NCI-H82 (cell line): ENCODE results near the gene BACE2.

Source experiments
- DNase-seq: peaks from one replicate; lab custom pipeline; 2025; lab: John Stamatoyannopoulos, UW

Gene BACE2

DNA sequence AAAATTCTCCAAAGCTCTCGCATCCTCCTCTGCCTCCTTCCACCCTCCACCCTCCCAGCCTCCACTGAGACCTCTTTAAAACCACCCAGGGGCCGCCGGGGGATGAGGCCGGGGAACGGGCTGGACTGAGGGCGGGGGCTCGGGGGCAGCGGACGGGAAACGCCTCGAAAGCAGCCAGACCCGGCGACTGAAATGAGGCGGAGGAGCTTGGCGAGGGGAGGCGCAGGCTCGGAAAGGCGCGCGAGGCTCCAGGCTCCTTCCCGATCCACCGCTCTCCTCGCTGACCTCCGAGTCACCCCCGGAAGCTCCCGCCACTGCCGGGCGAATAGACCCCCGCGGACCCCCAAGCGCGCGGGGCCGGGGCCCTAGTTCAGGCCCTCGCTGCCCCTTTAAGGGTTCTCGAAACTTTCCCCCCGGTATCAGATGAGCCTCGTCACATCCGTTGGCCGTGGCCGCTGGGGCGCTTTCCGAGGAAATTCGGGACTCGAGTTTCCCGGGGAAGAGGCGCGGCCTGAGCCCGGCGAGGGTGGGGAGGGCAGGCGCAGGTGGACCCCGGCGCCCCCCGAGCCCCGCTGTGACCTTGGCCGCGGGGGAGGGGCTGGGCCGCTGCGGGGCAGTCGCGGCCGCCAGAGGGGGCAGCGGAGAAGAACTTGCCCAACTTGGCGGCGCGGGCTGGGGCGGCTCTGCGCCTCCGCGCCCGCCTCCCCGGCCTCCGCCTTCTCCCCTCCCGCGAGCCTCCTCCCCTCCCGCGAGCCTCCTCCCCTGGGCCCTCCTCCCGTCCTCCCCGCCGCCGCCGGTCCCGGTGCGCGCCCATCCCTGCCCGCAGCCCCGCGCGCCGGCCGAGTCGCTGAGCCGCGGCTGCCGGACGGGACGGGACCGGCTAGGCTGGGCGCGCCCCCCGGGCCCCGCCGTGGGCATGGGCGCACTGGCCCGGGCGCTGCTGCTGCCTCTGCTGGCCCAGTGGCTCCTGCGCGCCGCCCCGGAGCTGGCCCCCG lies at the start of gene BACE2:
BACE2 (plus strand) TSS at position 813 of the 995 bp plus-strand sequence; CDS start at position 917, 104 bp downstream.
- peak; percentile 51 for DNase-seq

DNA sequence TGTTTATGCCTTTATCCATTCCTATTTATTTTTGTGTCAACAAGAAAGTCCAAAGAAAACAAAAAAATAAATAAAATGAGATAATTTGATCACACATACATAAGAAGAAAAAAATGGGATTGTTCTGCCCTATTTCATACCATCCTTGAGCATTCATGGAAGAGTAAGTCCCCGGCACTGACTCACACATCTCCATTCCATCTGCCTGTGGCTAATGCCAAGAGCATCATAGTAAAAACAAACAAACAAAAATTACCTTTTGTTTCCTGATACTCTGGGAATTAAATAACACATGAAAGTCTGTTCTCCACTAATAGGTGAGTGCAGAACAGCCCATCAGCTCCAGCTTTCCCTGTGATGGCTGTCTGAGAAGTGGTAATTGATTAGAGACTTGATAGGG lies 48.1 kb upstream of the BACE2 start:
- no peak for DNase-seq

DNA sequence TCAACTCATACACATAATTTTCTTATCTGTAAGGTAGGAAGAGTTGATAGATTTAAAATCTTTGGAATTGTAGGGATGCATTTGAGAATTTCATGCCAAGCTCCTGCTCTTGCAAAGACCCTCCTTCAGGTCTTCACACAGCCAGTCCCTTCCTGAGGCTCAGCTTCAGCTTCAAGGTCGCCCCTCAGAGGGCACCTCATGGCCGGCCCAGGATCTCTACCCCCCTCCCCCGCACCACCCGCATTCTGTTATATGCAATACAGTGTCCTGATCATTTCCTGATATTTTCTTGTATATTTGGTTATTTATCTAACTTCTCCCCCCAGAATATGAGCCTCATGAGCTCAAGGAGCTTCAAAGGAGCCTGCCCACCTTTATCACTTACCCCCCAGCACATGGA lies 47.0 kb upstream of the BACE2 start:
- DNase-seq = no peak

DNA sequence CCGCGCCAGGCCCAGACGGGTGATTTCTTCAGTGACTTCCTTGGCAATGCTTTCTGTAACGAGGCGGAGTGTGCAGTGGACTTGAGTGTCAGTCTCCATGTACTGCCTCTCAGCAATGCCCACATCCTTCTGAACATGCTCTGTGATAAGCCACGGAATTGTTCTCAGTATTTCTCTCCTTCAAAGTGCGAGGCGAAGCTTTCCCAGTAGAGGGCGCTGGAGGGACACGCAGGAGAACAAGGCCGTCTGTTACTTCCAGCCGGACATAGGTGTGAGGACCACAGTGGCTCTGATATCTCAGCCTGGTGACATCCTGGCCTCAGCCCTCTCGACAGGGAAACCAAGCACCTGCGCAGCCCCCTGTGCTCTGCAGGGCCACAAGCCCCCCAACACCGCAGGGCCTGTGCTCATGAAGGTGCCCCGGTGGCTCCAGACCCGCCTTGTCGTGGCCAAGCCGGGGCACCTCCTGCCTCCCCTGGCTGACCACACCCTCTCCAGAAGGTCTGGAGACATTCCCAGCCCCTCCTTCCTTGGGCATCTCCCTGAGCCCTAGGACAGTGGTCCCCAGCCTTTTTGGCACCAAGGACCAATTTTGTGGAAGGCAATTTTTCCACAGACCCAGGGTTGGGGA lies 46.1 kb upstream of the BACE2 start:
- DNase-seq = peak; percentile 83

DNA sequence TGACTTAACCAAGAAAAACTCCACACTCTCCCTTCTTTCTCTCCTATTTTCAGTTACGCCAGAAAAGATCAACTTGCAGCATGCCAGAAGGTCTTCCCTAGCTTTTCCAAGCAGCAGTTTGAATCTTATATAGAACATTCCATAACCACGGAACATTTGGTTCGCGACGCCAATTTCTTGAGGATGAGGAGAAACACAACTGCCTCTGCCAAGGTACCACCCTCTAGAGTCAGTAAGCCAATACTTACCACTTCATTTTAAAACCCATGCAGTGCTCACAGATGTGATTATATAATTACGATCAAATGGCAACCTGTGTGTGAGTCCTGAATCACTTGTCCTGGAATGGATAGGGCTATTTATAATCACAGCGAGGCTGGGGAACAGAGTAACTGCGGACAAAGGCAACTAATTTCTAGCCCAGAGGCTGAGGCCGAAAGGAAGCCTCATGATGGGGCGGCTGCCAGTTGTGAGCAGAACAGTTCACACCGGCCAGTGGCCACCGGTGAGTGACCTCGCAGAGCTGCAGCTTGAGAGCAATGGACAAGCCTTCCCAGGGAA lies 43.2 kb upstream of the BACE2 start:
- no peak for DNase-seq

DNA sequence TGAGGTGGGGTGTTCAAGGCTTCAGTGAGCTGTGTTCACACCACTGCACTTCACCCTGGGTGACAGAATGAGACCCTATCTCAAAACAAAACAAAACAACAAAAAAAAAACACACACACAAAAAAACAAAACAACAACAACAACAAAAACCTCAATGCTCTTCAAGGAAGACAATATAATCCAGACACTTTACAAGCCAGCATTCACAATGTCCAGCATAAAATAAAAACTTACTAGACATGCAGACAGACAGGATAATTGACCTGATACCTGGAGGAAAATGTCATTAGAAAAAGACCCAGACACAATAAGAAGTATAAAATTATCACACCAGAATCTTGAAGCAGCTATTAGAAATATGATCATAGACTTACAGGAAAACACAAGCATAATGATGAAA lies 39.0 kb upstream of the BACE2 start:
- no peak for DNase-seq

DNA sequence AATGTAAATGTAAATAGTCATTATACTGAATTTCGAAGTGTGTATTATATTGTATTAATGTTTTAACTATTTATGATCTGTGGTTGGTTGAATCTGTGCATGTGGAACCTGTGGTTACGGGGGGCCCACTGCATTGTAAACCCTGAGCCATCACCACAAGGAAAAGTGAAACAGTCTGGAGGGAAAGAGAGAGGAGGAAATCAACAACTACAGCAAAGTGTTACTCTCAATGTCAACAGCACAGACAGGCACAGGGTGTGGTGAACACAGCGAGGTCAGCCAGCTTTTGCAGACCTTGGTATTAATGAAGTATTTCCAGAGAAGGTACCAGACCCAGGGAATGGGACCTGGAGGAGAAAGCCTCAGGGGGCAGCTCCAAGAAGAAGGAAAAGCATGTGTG lies 37.1 kb upstream of the BACE2 start:
- no peak for DNase-seq

DNA sequence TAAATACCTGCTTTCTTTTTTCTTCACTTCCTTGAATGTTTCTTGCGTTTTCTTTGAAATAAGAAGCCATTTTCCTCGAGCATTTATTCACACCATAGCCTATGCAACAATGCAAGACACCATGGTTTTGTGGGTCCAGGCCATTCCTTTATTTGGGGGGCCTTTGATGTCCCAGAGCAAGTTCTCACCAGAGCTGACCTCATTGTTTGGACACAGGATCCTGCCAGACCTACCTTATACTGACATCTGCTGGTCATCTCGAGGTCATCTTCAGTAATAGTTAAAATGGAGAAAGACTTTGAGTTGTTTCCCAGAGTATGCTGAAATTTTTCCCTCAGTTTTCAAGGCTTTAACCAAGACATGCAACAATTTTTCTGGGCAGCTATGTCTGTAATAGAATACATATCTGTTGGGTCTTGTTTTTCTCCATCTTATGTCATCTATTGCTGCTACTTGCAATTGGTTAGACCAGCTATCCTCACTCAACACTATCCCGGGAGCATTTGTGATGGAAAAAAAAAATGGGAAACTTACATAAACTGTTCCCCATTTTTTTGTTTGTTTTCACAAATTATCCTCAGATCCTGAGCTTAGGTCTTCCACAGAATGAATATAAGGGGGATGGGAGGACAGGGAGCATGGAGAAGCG lies 34.0 kb upstream of the BACE2 start:
- peak; percentile 52 for DNase-seq

DNA sequence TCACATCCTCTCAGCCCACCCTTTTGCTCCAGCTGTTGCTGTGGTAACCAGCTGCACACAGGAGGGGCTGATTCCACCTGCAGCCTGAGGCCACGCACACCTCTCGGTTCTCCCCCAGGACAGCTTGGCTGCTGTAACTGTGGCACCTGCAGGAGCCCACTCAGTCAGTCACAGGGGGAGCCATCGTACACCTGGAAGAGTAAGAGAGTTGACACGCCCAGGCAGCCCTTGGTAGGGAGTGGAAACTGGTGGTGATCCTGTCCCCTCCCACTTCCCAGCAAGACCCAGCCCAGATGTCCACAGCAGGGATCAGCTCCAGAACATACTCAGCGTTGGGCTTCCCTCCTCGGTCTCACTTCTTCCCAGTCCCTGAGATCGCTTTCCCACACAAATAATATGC lies 32.2 kb upstream of the BACE2 start:
- DNase-seq = no peak

DNA sequence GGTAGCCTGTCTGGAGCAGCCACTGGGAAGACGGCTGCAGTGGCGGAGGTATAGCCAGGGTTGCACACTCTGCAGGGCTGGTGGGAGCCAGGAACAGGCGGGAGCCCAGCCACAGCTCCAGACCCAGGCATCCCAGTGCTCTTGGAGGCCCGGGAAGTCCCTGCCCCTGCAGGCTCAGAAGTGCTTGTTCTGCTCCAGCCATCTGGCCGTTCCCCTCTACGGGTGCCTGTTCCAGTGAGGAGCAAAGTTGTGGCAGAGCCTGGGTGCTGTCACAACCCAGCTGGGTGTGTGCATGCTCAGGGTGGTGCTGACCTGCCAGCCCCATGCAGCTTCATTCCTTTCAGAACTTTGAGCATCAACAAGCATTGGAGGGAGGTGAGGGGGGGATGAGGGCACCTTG lies 31.7 kb upstream of the BACE2 start:
- DNase-seq = no peak

DNA sequence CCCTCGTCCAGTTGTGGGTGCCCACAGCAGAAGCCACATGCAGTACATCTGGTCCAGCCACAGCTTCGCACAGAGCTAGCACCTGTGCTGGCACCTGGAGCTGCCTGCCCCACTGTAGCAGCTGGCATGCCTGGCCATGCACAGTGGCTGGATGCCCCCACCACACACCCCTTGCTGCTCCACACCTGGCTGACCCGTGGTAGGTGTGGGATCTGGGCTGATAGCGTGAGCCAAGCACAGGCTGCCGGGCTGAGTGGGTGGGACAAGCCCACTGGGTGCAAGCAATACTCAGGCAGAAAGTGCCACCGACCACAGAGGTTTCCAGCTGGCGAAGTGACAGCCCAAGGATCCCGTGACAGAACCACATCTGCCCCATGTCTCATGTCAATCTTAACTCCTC lies 30.6 kb upstream of the BACE2 start:
- DNase-seq = no peak

DNA sequence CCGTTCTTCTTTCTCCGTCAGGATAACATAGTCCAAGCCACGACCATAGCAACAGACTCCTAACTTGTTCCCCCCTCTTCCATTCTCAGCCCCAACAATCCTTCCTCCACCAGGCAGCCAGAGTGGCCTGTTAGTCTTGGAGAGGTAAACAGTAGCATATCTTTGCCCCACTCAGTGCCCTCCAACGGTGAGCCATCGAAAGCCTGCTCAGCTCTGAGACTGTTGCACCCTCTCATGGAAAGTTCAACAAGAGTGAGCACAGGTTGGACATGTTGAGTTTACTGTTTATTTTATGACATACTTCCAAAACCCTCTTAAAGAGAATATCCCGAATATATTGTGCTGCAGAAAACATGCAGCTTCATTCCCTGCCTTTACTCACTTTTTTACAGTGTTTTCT lies 30.1 kb upstream of the BACE2 start:
- no peak for DNase-seq

DNA sequence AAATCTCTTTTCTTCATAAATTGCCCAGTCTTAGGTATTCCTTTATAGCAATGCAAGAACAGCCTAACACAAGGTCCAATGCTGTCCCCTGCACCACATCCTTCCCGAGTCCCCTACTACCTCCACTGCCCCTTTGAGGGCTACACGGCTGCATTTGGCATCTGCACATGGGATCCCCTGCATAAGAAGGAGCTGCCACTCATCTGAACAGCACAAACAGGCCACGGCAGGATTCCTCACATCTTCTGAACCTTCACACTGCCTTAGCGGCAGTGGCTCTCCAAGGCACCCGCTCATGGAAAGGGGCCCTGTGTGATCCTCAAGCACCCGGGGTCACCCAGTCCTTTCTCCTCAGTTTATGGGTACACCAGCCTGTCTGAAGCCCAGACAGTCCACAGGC lies 29.2 kb upstream of the BACE2 start:
- DNase-seq = no peak

DNA sequence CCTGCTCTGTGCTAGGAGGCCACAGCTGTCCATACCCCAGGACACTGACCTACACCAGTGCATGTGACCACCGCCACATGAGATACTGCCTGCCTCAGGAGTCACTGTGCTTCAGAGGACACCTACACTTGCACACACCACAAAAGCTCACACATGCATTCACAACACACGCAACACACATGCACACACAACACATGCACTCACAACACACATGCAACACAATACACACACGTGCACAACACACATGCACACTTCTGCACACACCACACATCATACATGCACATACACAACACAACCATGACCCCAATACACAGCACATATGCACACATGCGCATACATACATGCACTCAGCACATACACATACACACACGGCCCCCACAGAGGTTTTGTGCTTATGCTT lies 28.7 kb upstream of the BACE2 start:
- DNase-seq = no peak

DNA sequence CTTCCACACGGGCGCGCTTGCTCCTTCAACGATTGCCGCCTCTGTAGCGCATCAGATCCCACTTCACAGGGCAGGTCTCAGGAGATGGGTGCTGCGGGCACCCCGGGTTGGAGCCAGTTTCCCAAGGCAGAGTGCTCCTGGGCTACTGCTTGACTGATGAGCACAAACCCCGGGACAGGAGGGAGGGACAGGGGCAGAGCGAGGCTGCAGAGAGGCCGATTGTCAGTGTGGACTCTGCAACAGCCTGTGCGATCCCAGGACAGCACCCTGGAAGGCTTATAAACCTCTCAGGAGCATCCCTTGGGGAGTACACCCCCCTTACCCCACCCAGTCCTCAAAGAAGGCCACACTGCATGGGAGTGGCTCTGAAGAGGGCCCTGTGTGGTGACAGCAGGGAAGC lies 28.0 kb upstream of the BACE2 start:
- no peak for DNase-seq

DNA sequence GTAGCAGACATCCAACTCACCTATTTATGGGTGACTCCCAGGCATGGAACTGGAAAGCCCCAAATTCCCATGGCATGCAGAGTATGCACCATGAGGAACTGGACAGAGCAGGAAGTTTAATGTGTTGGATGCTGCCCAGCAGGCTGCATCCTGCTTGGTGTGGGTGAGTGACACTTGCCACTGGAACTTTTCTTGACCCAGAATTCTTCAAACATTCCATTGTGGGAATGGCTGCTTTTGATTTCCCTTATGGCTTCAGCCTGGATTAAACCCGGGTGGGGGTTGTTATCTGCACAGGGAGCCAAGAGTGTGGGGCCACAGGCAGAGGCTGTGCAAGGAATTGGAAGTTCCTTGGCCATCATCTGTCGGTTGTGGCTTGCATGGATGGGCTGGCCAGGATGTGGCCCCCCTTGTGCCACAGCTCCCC lies 26.9 kb upstream of the BACE2 start:
- no peak for DNase-seq

DNA sequence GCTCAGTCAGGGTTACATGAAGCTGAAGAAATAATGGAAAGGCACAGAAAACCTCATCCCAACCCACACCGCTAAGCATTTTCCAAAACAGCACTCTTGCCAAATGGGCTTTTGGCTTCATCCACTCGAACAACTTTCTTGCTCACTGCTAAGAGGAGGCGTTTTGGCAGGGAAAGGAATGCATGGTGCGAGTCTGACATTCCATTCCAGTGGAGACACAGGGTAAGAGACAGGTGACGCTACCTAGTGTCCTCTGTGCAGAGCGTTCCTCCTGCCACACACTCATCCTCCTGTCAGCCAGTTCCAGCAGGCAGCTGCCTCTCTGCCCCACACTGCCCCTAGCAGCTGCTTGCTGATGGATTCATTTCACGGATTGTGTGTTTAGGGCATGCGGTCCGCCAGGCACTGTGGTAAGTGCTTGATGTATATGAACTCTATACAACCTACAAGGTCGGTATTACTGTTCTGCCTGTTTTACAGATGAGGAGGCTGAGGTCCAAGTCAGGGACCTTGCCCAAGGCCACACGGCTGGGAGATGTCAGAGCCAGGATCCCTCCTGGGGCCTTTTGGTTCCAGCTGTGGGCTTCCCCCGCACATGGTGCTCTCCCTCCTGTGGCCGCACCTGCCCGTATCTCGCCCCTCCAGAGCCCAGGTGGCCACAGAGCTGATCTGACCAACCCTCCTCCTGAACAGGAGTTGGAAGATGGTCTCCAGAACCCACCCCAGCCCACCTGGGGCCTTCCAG lies 25.7 kb upstream of the BACE2 start:
- peak; percentile 33 for DNase-seq

DNA sequence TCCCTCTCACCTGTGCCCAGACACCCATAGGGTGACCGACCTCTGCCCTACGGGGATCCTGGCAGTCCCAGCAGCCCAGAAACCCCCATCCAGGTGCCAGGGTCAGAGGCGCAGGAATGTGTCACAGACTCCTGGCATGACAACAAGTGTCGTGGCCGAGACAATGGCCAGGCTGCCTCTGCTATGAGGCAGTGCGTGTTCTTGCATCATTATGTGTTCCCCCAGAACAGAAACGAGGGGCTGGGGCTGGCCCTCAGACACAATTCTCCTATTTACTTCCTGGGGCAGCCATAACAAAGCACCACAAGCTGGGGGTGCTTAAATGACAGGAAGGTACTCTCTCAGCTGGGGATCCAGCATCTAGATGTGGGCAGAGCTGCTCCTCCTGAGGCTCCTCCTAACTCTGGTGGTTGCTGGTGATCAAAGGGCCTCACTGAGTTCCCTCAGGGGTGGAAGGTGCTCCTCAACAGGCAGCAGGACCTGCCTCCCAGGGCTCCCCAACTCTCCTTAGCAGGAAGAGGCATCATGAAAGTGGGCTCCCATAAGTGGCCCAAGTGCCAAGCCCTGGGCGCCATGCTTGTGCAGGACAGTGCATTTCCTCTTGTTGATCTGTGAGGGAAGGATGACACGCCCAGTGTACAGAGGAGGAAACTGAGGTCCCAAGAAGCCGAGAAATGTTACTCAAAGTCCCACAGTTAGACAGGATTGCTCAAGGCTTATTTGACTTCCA lies 24.2 kb upstream of the BACE2 start:
- DNase-seq = no peak

DNA sequence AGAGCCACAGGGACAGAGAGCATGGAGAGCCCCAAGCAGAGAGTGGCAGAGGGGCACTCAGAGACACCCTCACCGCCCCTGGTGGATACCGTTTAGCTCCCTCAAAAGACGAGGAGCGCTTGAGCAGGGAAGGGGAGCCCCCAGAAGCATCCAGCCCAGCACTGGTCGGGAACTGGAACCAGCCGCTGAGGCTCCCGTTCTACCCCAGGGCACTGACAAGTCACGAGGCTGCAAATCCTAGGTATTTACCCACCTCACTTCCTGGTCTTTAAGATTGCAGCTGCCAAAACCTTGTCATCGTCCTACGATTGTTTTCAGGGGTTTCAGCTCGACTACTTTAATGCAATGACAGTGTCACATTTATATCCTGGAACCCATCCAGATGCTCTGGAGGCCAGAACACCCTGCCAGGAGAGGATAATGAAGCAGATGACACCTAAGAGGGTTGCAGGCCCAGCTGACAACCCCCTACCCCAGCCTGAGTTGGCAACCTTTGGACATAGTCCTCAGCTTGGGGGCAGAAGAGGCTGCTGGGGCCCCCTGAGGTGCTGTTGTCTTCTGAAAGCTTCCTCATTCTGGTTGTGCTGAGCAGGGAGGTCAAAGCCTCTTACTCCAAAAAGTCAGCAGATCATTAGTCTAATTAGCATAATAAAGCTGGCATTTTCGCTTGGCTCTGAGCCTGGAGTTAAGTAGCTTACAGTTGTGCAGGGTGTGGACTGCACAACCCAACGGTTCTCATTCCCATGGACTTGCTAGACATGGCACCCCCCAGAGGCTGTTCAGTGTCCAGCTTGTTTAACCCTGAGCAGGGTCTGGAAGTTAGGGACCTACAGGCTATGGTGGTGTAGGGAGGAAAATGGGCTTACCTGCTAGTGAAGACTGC lies 20.6 kb upstream of the BACE2 start:
- DNase-seq = peak; percentile 80

DNA sequence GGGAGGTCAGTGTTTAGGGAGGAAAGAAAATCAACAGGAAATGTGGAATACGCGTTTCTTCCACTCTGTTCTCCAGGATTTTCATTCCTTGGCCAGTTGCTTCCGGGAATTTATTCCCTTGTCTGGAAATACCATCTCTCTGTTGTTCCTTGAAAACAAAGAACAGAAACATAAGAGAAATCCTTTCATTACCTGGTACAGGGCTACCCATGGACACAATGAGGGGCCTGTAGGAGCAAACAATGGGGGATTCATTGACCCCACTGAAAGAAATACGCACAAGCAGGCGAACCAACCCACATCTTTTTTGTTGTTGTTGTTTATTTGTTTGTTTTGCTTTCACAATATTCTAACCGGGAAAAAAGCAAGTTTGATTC lies 20.0 kb upstream of the BACE2 start:
- DNase-seq = no peak
